B cell (primary cell): ENCODE measurements around the gene LMAN1. TPM values are rescaled to one million over a fixed set of nuclear protein-coding genes. Genes with fewer than 3 reads are reported as not detected.

Experiments used
- ATAC-seq: fragments of 200-7000 bp; cut with Tn5 transposase; one replicate; pipeline ENCODE4 v1.10.0; 2021; ENCODE audit warnings: low read depth, mild to moderate bottlenecking, moderate number of reproducible peaks, moderate library complexity
- CTCF ChIA-PET: fragments of 350-600 bp; sonication (Branson Sonifier 250); formaldehyde crosslinking; loops from one replicate; lab custom pipeline; 2021; ENCODE audit warnings: antibody characterized with exemption, inconsistent platforms; lab: Charles Lee
- POLR2A ChIA-PET: fragments of 350-600 bp; sonication (Branson Sonifier 250); formaldehyde crosslinking; loops from one replicate; lab custom pipeline; 2021; ENCODE audit warnings: antibody characterized with exemption; lab: Charles Lee
- DNase-seq: peaks from one replicate; pipeline ENCODE4 v3.0.0; 2013
- H2AFZ ChIP-seq: 2 replicates; pipeline ENCODE4 v1.6.1; 2012; ENCODE audit warnings: mild to moderate bottlenecking, low read depth, low read length; ENCODE audit not compliant: insufficient read depth, poor library complexity, severe bottlenecking
- H3K27ac ChIP-seq, 2 donors: 1 replicate in 1 of 2; 2 replicates in 1 of 2; pipeline ENCODE4 v1.5.1; 2012 to 2013; ENCODE audit warnings: low read length in 2 of 2, mild to moderate bottlenecking in 2 of 2, moderate library complexity in 1 of 2
- H3K27me3 ChIP-seq, 4 experiments: fragments of 200-600 bp in 1 of 4; sonication (generic) in 1 of 4; replicated peaks in 1 of 4; 1 replicate in 2 of 4; 2 replicates in 2 of 4; pipeline versions ENCODE4 v1.6.1 to v1.7.0; 2013 to 2016; ENCODE audit warnings: low read length in 3 of 4, mild to moderate bottlenecking in 2 of 4, mixed read lengths in 1 of 4, moderate library complexity in 1 of 4; ENCODE audit not compliant: insufficient read depth in 4 of 4, control insufficient read depth in 3 of 4; ENCODE audit errors: control extremely low read depth in 1 of 4
- H3K36me3 ChIP-seq, 2 experiments: replicated peaks in 1 of 2; 1 replicate in 1 of 2; 2 replicates in 1 of 2; pipeline versions ENCODE4 v1.6.1 to v1.7.1; 2013; ENCODE audit warnings: low read length in 1 of 2; ENCODE audit not compliant: insufficient read depth in 2 of 2, control insufficient read depth in 1 of 2; ENCODE audit errors: control extremely low read depth in 1 of 2, extremely low read depth in 1 of 2
- H3K4me1 ChIP-seq, 2 donors: fragments of 200-600 bp in 1 of 2; sonication (generic) in 1 of 2; 1 replicate in 1 of 2; 2 replicates in 1 of 2; pipeline versions ENCODE4 v1.5.1 to v1.6.1; 2013 to 2017; ENCODE audit warnings: low read length in 2 of 2; ENCODE audit not compliant: control insufficient read depth in 2 of 2, insufficient read depth in 2 of 2
- H3K4me2 ChIP-seq: replicated peaks from 2 replicates; pipeline ENCODE3; 2012; ENCODE audit warnings: mild to moderate bottlenecking, low read depth, low read length; ENCODE audit not compliant: poor library complexity, severe bottlenecking
- H3K4me3 ChIP-seq, 5 experiments: fragments of 200-600 bp in 1 of 5; sonication (generic) in 1 of 5; 1 replicate in 3 of 5; 2 replicates in 2 of 5; pipeline versions ENCODE4 v1.5.1 to v1.7.0; 2011 to 2016; ENCODE audit warnings: low read length in 4 of 5, mild to moderate bottlenecking in 4 of 5, low read depth in 2 of 5, control low read depth in 1 of 5, moderate library complexity in 1 of 5; ENCODE audit not compliant: insufficient read depth in 1 of 5; ENCODE audit errors: control extremely low read depth in 1 of 5, extremely low read depth in 1 of 5
- H3K79me2 ChIP-seq: fragments of 200-600 bp; sonication (generic); one replicate; pipeline ENCODE4 v1.6.0; 2016; ENCODE audit warnings: low read length; ENCODE audit not compliant: control insufficient read depth, insufficient read depth
- H3K9ac ChIP-seq: fragments of 200-600 bp; sonication (generic); 2 replicates; pipeline ENCODE4 v1.6.1; 2017; ENCODE audit warnings: mild to moderate bottlenecking, low read length, moderate library complexity
- H3K9me3 ChIP-seq, 3 donors: one replicate each; pipeline versions ENCODE4 v1.6.1 to v1.7.1; 2013; ENCODE audit warnings: low read length in 2 of 3; ENCODE audit not compliant: control insufficient read depth in 2 of 3, insufficient read depth in 1 of 3; ENCODE audit errors: control extremely low read depth in 1 of 3
- H4K20me1 ChIP-seq: 2 replicates; pipeline ENCODE4 v1.6.0; 2012; ENCODE audit warnings: mild to moderate bottlenecking, low read length; ENCODE audit not compliant: insufficient read depth, control insufficient read depth, poor library complexity, severe bottlenecking
- H3K27ac Mint-ChIP-seq: one replicate; pipeline ENCODE4 v1.8.0; 2021; ENCODE audit warnings: mixed read lengths
- H3K27me3 Mint-ChIP-seq: one replicate; pipeline ENCODE4 v1.8.0; 2021; ENCODE audit warnings: mixed read lengths
- H3K4me1 Mint-ChIP-seq: one replicate; pipeline ENCODE4 v1.8.0; 2021; ENCODE audit warnings: mixed read lengths
- H3K4me3 Mint-ChIP-seq: one replicate; pipeline ENCODE4 v1.8.0; 2021; ENCODE audit warnings: mixed read lengths
- H3K9me3 Mint-ChIP-seq: one replicate; pipeline ENCODE4 v1.8.0; 2022; ENCODE audit warnings: mixed read lengths; ENCODE audit not compliant: insufficient read depth
- CTCF ChIP-seq: fragments of 200-600 bp; IDR thresholded peaks from one replicate; pipeline ENCODE4 v1.8.0; 2022; ENCODE audit warnings: antibody characterized with exemption, mild to moderate bottlenecking
- EZH2 ChIP-seq: IDR thresholded peaks from 2 replicates; pipeline ENCODE4 v1.6.1; 2012; ENCODE audit warnings: borderline replicate concordance, low read depth, mild to moderate bottlenecking, moderate library complexity, low read length; ENCODE audit not compliant: insufficient read depth, poor library complexity, severe bottlenecking
- WGBS: methylation state at CpG from one replicate; pipeline ENCODE4 v1.1.5; 2013; ENCODE audit warnings: missing lambda C conversion rate; ENCODE audit not compliant: insufficient coverage; 5-methylcytosine and 5-hydroxymethylcytosine counted together
- intact Hi-C: fragments of 100-400 bp; cut with micrococcal nuclease; formaldehyde crosslinking; loops from one replicate; pipeline ENCODE4 v1.10.0; 2022
- polyA plus RNA-seq: library from polyadenylated mRNA; depleted of rRNA; stranded (reverse); fragments of >200 nt; gene quantifications from 2 replicates; pipeline ENCODE4 v1.2.3, GENCODE V29; 2012
- total RNA-seq, 2 donors: library from RNA; stranded (reverse); fragments of 120-200 nt in 1 of 2; gene quantifications; 1 replicate in 1 of 2; 2 replicates in 1 of 2; pipeline versions ENCODE4 v1.2.3 to v1.2.4, GENCODE V29; 2013 to 2022

LMAN1 gene
- total and polyA plus RNA-seq, 2 donors (not counting 1 experiment from before 2014, with no cell fraction given), result 9.2 to 41.1 TPM

GRCh38 chr18:59376351-59376935 is 17.4 kb upstream of the LMAN1 start:
- peaks cover 43% of the 10 kb centered on the region for H3K27me3 Mint-ChIP-seq
- H3K9me3 Mint-ChIP-seq, result no peaks in the 10 kb centered on the region
- Histone ChIP-seq H3K9me3 (no peaks in the 10 kb centered on the region), H3K9ac (no peak overlapping the region), H3K27ac (no peak overlapping the region), H4K20me1 (no peaks in the 10 kb centered on the region), H3K4me3 (no peak overlapping the region), H3K4me2 (no peak overlapping the region), H2AFZ (no peak overlapping the region), H3K4me1 (no peaks in the 10 kb centered on the region), H3K27me3 (peaks cover 0 to 11% (median 5%) of the 10 kb centered on the region in 4 experiments), H3K36me3 (no peaks in the 10 kb centered on the region), H3K79me2 (no peaks in the 10 kb centered on the region)
- no peak for ATAC-seq
- 84% methylated on average over 4 of the region's 7 CpGs for WGBS
- ChIA-PET CTCF (interaction anchor here (0.8 kb wide), 1 partner anchor 10 kb away, joined by 3 read pairs; no protein-coding TSS in a partner anchor), POLR2A (no interaction called here)
- no peak for TF ChIP-seq CTCF
- no peak for TF ChIP-seq EZH2
- peaks cover 5% of the 10 kb centered on the region for H3K4me1 Mint-ChIP-seq
- H3K4me3 Mint-ChIP-seq, result no peak overlapping the region
- intact Hi-C loops, result no loop called here
- H3K27ac Mint-ChIP-seq, result no peak overlapping the region
- DNase-seq, result no peak

DNA sequence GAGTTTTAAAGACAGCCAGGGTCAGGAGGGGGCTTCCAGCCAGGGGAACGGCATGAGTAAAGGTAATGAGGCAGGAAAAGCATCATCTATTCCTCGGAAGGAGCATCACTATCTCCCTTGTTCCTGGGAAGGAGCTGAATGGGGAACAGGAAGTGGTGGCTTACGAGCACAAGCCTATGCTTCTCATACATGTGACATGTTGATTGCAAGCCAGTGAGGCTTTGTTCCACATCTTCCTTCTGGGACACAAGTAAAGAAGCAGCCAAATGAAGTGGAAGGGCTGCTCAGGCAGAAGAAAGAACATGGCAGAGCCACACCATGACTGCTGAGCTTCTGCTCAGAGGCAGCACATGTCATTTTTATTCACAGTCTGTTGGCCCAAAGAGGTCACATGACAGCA is 15.1 kb upstream of the LMAN1 start:
- TF ChIP-seq CTCF (no peak), EZH2 (no peak)
- H3K9ac ChIP-seq, result no peak overlapping the region
- no peaks in the 10 kb centered on the region for H3K4me1 ChIP-seq
- H3K27ac ChIP-seq, result no peak overlapping the region
- no peaks in the 10 kb centered on the region for H3K9me3 ChIP-seq
- intact Hi-C loops, result no loop called here
- H3K4me1 Mint-ChIP-seq, result peaks cover 5% of the 10 kb centered on the region
- no peaks in the 10 kb centered on the region for H3K9me3 Mint-ChIP-seq
- H3K36me3 ChIP-seq, result no peaks in the 10 kb centered on the region
- 7% methylated on average over 3 of the region's 3 CpGs for WGBS
- no peak overlapping the region for H3K27ac Mint-ChIP-seq
- no peak overlapping the region for H3K4me2 ChIP-seq
- DNase-seq (no peak), ATAC-seq (no peak)
- peaks cover 32% of the 10 kb centered on the region for H3K27me3 Mint-ChIP-seq
- no peaks in the 10 kb centered on the region for H3K79me2 ChIP-seq
- no peak overlapping the region for H3K4me3 ChIP-seq
- ChIA-PET POLR2A (no interaction called here), CTCF (interaction anchor here (1.3 kb wide), 1 partner anchor 28 kb away, joined by 4 read pairs; no protein-coding TSS in a partner anchor)
- no peak overlapping the region for H2AFZ ChIP-seq
- H4K20me1 ChIP-seq, result no peaks in the 10 kb centered on the region
- H3K27me3 ChIP-seq, result peaks cover 0 to 11% (median 5%) of the 10 kb centered on the region in 4 experiments
- no peak overlapping the region for H3K4me3 Mint-ChIP-seq
